HEK293T (cell line): ENCODE measurements around the gene ASPM.

Source experiments
- CTCF ChIA-PET: fragments of 350-600 bp; formaldehyde crosslinking; extraction: SDS; loops from one replicate; lab custom pipeline; 2021; ENCODE audit warnings: antibody characterized with exemption, inconsistent platforms; lab: Yijun Ruan, JAX
- POLR2A ChIA-PET: fragments of 350-600 bp; formaldehyde crosslinking; extraction: SDS; loops from one replicate; lab custom pipeline; 2020; ENCODE audit warnings: antibody characterized with exemption, inconsistent platforms; lab: Yijun Ruan, JAX
- DNase-seq: peaks from one replicate; pipeline ENCODE4 v3.0.0; 2012; ENCODE audit warnings: mixed read lengths; ENCODE audit errors: extremely low spot score
- ARNT ChIP-seq: fragments of 450-650 bp; IDR thresholded peaks from 2 replicates; pipeline ENCODE4 v1.6.1; 2017; ENCODE audit warnings: mild to moderate bottlenecking
- BHLHE40 ChIP-seq: fragments of 450-650 bp; IDR thresholded peaks from 2 replicates; pipeline ENCODE4 v1.6.1; 2016; ENCODE audit warnings: mild to moderate bottlenecking, moderate library complexity, borderline replicate concordance
- CTBP1 ChIP-seq: fragments of 450-650 bp; IDR thresholded peaks from 2 replicates; pipeline ENCODE4 v1.6.1; 2016; ENCODE audit warnings: borderline replicate concordance
- ELF4 ChIP-seq: fragments of 450-650 bp; IDR thresholded peaks from 2 replicates; pipeline ENCODE4 v1.6.1; 2017; ENCODE audit warnings: antibody characterized with exemption
- FOXA1 ChIP-seq: fragments of 450-650 bp; IDR thresholded peaks from 2 replicates; pipeline ENCODE4 v1.6.1; 2016; ENCODE audit warnings: mild to moderate bottlenecking
- FOXK2 ChIP-seq: fragments of 450-650 bp; IDR thresholded peaks from 2 replicates; pipeline ENCODE4 v1.6.1; 2016; ENCODE audit warnings: mild to moderate bottlenecking
- FOXM1 ChIP-seq: fragments of 450-650 bp; IDR thresholded peaks from 2 replicates; pipeline ENCODE4 v1.6.1; 2017; ENCODE audit warnings: mild to moderate bottlenecking, borderline replicate concordance
- HDGF ChIP-seq: fragments of 450-650 bp; IDR thresholded peaks from 2 replicates; pipeline ENCODE4 v1.6.1; 2017; ENCODE audit warnings: antibody characterized with exemption, borderline replicate concordance
- L3MBTL2 ChIP-seq: fragments of 450-650 bp; conservative IDR thresholded peaks from 2 replicates; pipeline ENCODE4 v1.6.1; 2016; ENCODE audit warnings: mild to moderate bottlenecking
- LEF1 ChIP-seq: fragments of 450-650 bp; IDR thresholded peaks from 2 replicates; pipeline ENCODE4 v1.6.1; 2017; ENCODE audit warnings: mild to moderate bottlenecking, borderline replicate concordance
- NFRKB ChIP-seq: fragments of 450-650 bp; IDR thresholded peaks from 2 replicates; pipeline ENCODE4 v1.6.1; 2016; ENCODE audit warnings: mild to moderate bottlenecking, moderate library complexity
- PKNOX1 ChIP-seq: fragments of 450-650 bp; IDR thresholded peaks from 2 replicates; pipeline ENCODE4 v1.6.1; 2016
- SP1 ChIP-seq: fragments of 450-650 bp; IDR thresholded peaks from 2 replicates; pipeline ENCODE4 v1.6.1; 2017
- SUZ12 ChIP-seq: fragments of 450-650 bp; IDR thresholded peaks from 2 replicates; pipeline ENCODE4 v1.6.1; 2016; ENCODE audit warnings: mild to moderate bottlenecking
- TARDBP ChIP-seq: fragments of 450-650 bp; IDR thresholded peaks from 2 replicates; pipeline ENCODE4 v1.6.1; 2016
- ZNF384 ChIP-seq: fragments of 450-650 bp; IDR thresholded peaks from 2 replicates; pipeline ENCODE4 v1.6.1; 2016

Gene ASPM

GRCh38 chr1:197127246-197127912 is 19.1 kb downstream of the ASPM start:
- CTCF ChIA-PET: no interaction called here
- POLR2A ChIA-PET: no interaction called here
- no peak for DNase-seq
- TF ChIP-seq L3MBTL2 (no peak), PKNOX1 (no peak), LEF1 (no peak), ARNT (no peak), SUZ12 (no peak), FOXM1 (no peak), FOXA1 (no peak), BHLHE40 (no peak)

- TF ChIP-seq HDGF (no peak), TARDBP (no peak), SUZ12 (no peak), BHLHE40 (no peak), ARNT (no peak), ZNF384 (no peak), LEF1 (no peak), FOXK2 (no peak), PKNOX1 (no peak), NFRKB (no peak), SP1 (no peak), FOXA1 (no peak), L3MBTL2 (no peak), CTBP1 (no peak), ELF4 (no peak)
- ChIA-PET CTCF (no interaction called here), POLR2A (no interaction called here)
- DNase-seq: no peak
Observed at GRCh38 chr1:197126691-197127090, 19.8 kb downstream of the ASPM start.

- TF ChIP-seq ELF4: no peak
- no peak for TF ChIP-seq CTBP1
- no peak for TF ChIP-seq ARNT
- no peak for TF ChIP-seq TARDBP
- DNase-seq: no peak
- ChIA-PET POLR2A (no interaction called here), CTCF (no interaction called here)
Observed at GRCh38 chr1:197124376-197124775, 22.1 kb downstream of the ASPM start.

- CTCF ChIA-PET: interaction anchor here (0.7 kb wide), 1 partner anchor 12 kb away, joined by 3 read pairs; no protein-coding TSS in a partner anchor
- POLR2A ChIA-PET: no interaction called here
- TF ChIP-seq LEF1 (no peak), SUZ12 (no peak), FOXK2 (no peak), SP1 (no peak), NFRKB (no peak), TARDBP (no peak), BHLHE40 (no peak), CTBP1 (no peak), FOXM1 (no peak), L3MBTL2 (no peak), FOXA1 (no peak), ARNT (no peak), PKNOX1 (no peak)
- DNase-seq: no peak
Observed at GRCh38 chr1:197116156-197116555, 30.3 kb downstream of the ASPM start.

GRCh38 chr1:197106869-197107268 is 39.6 kb downstream of the ASPM start:
- ChIA-PET CTCF (no interaction called here), POLR2A (no interaction called here)
- DNase-seq: no peak
- TF ChIP-seq CTBP1: no peak
- no peak for TF ChIP-seq L3MBTL2
- TF ChIP-seq TARDBP: no peak
- TF ChIP-seq ELF4: no peak
- no peak for TF ChIP-seq ARNT
- no peak for TF ChIP-seq BHLHE40
- no peak for TF ChIP-seq NFRKB
- TF ChIP-seq HDGF: no peak

GRCh38 chr1:197103300-197103699 is 43.2 kb downstream of the ASPM start:
- POLR2A ChIA-PET: interaction anchor here (0.6 kb wide), 1 partner anchor 15 kb away, joined by 3 read pairs; no protein-coding TSS in a partner anchor
- CTCF ChIA-PET: interaction anchor here (0.6 kb wide), 1 partner anchor 316 kb away, joined by 3 read pairs; no protein-coding TSS in a partner anchor
- no peak for DNase-seq
- TF ChIP-seq L3MBTL2: peak; percentile 44
- no peak for TF ChIP-seq HDGF

GRCh38 chr1:197101978-197102377 is 44.5 kb downstream of the ASPM start:
- POLR2A ChIA-PET: no interaction called here
- CTCF ChIA-PET: no interaction called here

More at GRCh38 chr1:197101978-197102377, 44.5 kb downstream of the ASPM start:
- TF ChIP-seq CTBP1: no peak
- DNase-seq: no peak
